GM12878 (cell line): ENCODE measurements around the gene AGBL3. TPM values are rescaled to one million over a fixed set of nuclear protein-coding genes. Genes with fewer than 3 reads are reported as not detected.

ENCODE experiments used
- BHLHE40 ChIP-seq, 2 experiments: fragments of 450-650 bp in 1 of 2; IDR thresholded peaks; 2 replicates each; pipeline ENCODE4 v1.6.1; 2011 to 2017; ENCODE audit warnings: low read depth in 2 of 2, borderline replicate concordance in 1 of 2, improper control_type of control experiment in 1 of 2, low read length in 1 of 2, mild to moderate bottlenecking in 1 of 2
- BRCA1 ChIP-seq: IDR thresholded peaks from 2 replicates; pipeline ENCODE4 v1.6.1; 2011; ENCODE audit warnings: low read depth, low read length, improper control_type of control experiment
- CEBPZ ChIP-seq: fragments of 150-350 bp; IDR thresholded peaks from 2 replicates; pipeline ENCODE4 v1.6.1; 2016; ENCODE audit warnings: low read depth, low read length
- DPF2 ChIP-seq: fragments of 450-650 bp; IDR thresholded peaks from 2 replicates; pipeline ENCODE4 v1.6.1; 2017; ENCODE audit warnings: mild to moderate bottlenecking
- EZH2 ChIP-seq: IDR thresholded peaks from 2 replicates; pipeline ENCODE4 v1.6.1; 2012; ENCODE audit warnings: low read depth, mild to moderate bottlenecking, control low read depth, inconsistent platforms, low read length, borderline replicate concordance; ENCODE audit not compliant: control insufficient read depth
- HCFC1 ChIP-seq: fragments of 150-350 bp; IDR thresholded peaks from 2 replicates; pipeline ENCODE4 v1.6.1; 2014; ENCODE audit warnings: low read length
- IRF3 ChIP-seq: fragments of 450-650 bp; IDR thresholded peaks from 2 replicates; pipeline ENCODE4 v1.6.1; 2014; ENCODE audit warnings: mild to moderate bottlenecking
- IRF4 ChIP-seq: IDR thresholded peaks from 2 replicates; pipeline ENCODE4 v1.6.1; 2011; ENCODE audit warnings: low read depth, low read length
- MXI1 ChIP-seq: fragments of 150-350 bp; IDR thresholded peaks from 2 replicates; pipeline ENCODE4 v1.6.1; 2011; ENCODE audit warnings: low read depth, mild to moderate bottlenecking, inconsistent platforms, low read length, improper control_type of control experiment
- RAD21 ChIP-seq: IDR thresholded peaks from 2 replicates; pipeline ENCODE4 v1.6.1; 2011; ENCODE audit warnings: mild to moderate bottlenecking, low read depth, low read length, moderate library complexity; ENCODE audit not compliant: insufficient read depth
- RELA ChIP-seq: fragments of 450-650 bp; IDR thresholded peaks from 2 replicates; pipeline ENCODE4 v1.8.0; 2014; ENCODE audit warnings: borderline replicate concordance; ENCODE audit not compliant: partially characterized antibody
- SMAD1 ChIP-seq: fragments of 450-650 bp; IDR thresholded peaks from 2 replicates; pipeline ENCODE4 v1.6.1; 2018; ENCODE audit warnings: mild to moderate bottlenecking, low read depth; ENCODE audit not compliant: partially characterized antibody
- SPI1 ChIP-seq: IDR thresholded peaks from 2 replicates; pipeline ENCODE4 v1.6.1; 2011; ENCODE audit warnings: low read depth, mild to moderate bottlenecking, low read length, moderate library complexity, borderline replicate concordance; ENCODE audit not compliant: insufficient read depth
- WRNIP1 ChIP-seq: IDR thresholded peaks from 2 replicates; pipeline ENCODE4 v1.6.1; 2011; ENCODE audit warnings: low read depth, low read length, improper control_type of control experiment, borderline replicate concordance
- ZBED1 ChIP-seq: IDR thresholded peaks from 2 replicates; pipeline ENCODE4 v1.6.1; 2016; ENCODE audit warnings: borderline replicate concordance
- ZNF592 ChIP-seq: fragments of 450-650 bp; IDR thresholded peaks from 2 replicates; pipeline ENCODE4 v1.6.1; 2017; ENCODE audit warnings: mild to moderate bottlenecking, moderate library complexity
- polyA plus RNA-seq, 11 experiments: library from polyadenylated mRNA; depleted of rRNA in 4 of 11; unstranded in 6 of 11; stranded (reverse) in 5 of 11; fragments of >200 nt; fragmentation: Nextera tagmentation in 4 of 11; fragmentation: Illumina TruSeq in 1 of 11; extraction: Ambion mirVana in 4 of 11; extraction: Trizol in 1 of 11; gene quantifications; 1 replicate in 1 of 11; 2 replicates in 10 of 11; pipeline versions ENCODE4 v1.2.1 to v1.2.3, GENCODE V29; 2011 to 2016; ENCODE audit warnings: inconsistent platforms in 2 of 11, missing spikeins in 2 of 11, low read depth in 1 of 11
- total RNA-seq, 4 experiments: library from RNA; depleted of rRNA in 3 of 4; stranded (reverse); fragments of >200 nt in 3 of 4; fragmentation: Illumina TruSeq in 1 of 4; extraction: Trizol in 1 of 4; gene quantifications; 2 replicates each; pipeline versions ENCODE4 v1.2.1 to v1.2.3, GENCODE V29; 2013 to 2021
- TF ChIP-seq, protein P1 (sequence below): fragments of 450-650 bp; IDR thresholded peaks from 2 replicates; pipeline ENCODE4 v1.6.1; 2017; ENCODE audit warnings: low read depth, mild to moderate bottlenecking, moderate library complexity
- TF ChIP-seq, protein P2 (sequence below): fragments of 450-650 bp; IDR thresholded peaks from 2 replicates; pipeline ENCODE4 v1.6.1; 2017; ENCODE audit warnings: mild to moderate bottlenecking, low read depth, inconsistent platforms; ENCODE audit not compliant: poor library complexity, severe bottlenecking

The AGBL3 gene
- total and polyA plus RNA-seq, 10 of the 15 experiments (the other 5 are each of a cell fraction or from before 2014, with no cell fraction given), result 0.82 to 12.4 (median 3.7) TPM

- TF ChIP-seq, protein P1, sequence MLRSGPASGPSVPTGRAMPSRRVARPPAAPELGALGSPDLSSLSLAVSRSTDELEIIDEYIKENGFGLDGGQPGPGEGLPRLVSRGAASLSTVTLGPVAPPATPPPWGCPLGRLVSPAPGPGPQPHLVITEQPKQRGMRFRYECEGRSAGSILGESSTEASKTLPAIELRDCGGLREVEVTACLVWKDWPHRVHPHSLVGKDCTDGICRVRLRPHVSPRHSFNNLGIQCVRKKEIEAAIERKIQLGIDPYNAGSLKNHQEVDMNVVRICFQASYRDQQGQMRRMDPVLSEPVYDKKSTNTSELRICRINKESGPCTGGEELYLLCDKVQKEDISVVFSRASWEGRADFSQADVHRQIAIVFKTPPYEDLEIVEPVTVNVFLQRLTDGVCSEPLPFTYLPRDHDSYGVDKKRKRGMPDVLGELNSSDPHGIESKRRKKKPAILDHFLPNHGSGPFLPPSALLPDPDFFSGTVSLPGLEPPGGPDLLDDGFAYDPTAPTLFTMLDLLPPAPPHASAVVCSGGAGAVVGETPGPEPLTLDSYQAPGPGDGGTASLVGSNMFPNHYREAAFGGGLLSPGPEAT, result no peak
- TF ChIP-seq RELA, result no peak
- TF ChIP-seq EZH2, result no peak
- TF ChIP-seq CEBPZ, result no peak
- TF ChIP-seq ZBED1, result no peak
- no peak for TF ChIP-seq SMAD1
- no peak for TF ChIP-seq BRCA1
- no peak for TF ChIP-seq HCFC1
- TF ChIP-seq RAD21, result no peak
- TF ChIP-seq BHLHE40 (IDR thresholded peaks at IDR 0.05; ENCODE audit: borderline replicate concordance in 1 of 2, low read depth in 2 of 2, low read length in 1 of 2), result no peak
- TF ChIP-seq WRNIP1, result no peak
- no peak for TF ChIP-seq IRF3
- TF ChIP-seq SPI1, result peak; percentile 78
- TF ChIP-seq DPF2, result 0 out of 2 replicates have a peak, but pooled peaks have one; percentile 35
- 0 out of 2 replicates have a peak, but pooled peaks have one; percentile 58 for TF ChIP-seq ZNF592
- no peak for TF ChIP-seq IRF4
- no peak for TF ChIP-seq MXI1
- TF ChIP-seq, protein P2, sequence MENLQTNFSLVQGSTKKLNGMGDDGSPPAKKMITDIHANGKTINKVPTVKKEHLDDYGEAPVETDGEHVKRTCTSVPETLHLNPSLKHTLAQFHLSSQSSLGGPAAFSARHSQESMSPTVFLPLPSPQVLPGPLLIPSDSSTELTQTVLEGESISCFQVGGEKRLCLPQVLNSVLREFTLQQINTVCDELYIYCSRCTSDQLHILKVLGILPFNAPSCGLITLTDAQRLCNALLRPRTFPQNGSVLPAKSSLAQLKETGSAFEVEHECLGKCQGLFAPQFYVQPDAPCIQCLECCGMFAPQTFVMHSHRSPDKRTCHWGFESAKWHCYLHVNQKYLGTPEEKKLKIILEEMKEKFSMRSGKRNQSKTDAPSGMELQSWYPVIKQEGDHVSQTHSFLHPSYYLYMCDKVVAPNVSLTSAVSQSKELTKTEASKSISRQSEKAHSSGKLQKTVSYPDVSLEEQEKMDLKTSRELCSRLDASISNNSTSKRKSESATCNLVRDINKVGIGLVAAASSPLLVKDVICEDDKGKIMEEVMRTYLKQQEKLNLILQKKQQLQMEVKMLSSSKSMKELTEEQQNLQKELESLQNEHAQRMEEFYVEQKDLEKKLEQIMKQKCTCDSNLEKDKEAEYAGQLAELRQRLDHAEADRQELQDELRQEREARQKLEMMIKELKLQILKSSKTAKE, result no peak
Measured at GRCh38 chr7:135095450-135095849, 109.1 kb downstream of the AGBL3 start (continued).
